LoVo (cell line): ENCODE data around the gene MAP6.
A peak's percentile ranks its signal among the peaks of the same experiment; 100 is the strongest.
"Not testable (repeated sequence)": the region's sequence is repeated elsewhere in the genome, so short reads cannot be mapped to it uniquely, and the experiment has no call there.

Experiments
- DNase-seq: peaks from one replicate; pipeline ENCODE4 v3.0.0-alpha.2; 2016; ENCODE audit warnings: low spot score

Gene MAP6

GRCh38 chr11:75668451-75669297 is at the start of gene MAP6:
Gene MAP6 (minus strand): TSS chr11:75669038. CDS start chr11:75668369, 669 bp downstream.
- no peak for DNase-seq

- DNase-seq = no peak
Measured at GRCh38 chr11:75717608-75718418, 49.0 kb upstream of the MAP6 start, which contains the start of gene MOGAT2. Gene MOGAT2 (plus strand): TSS chr11:75717838. CDS start chr11:75717889, 51 bp downstream.

- DNase-seq = no peak
Measured at GRCh38 chr11:75716659-75717058, 47.8 kb upstream of the MAP6 start.

GRCh38 chr11:75715688-75716087 is 46.9 kb upstream of the MAP6 start:
- DNase-seq = no peak

- no peak for DNase-seq
Measured at GRCh38 chr11:75714211-75714610, 45.4 kb upstream of the MAP6 start.

GRCh38 chr11:75706260-75706729 is 37.5 kb upstream of the MAP6 start:
- peak; percentile 85 for DNase-seq

GRCh38 chr11:75705541-75705940 is 36.7 kb upstream of the MAP6 start:
- DNase-seq = no peak

- no peak for DNase-seq
Measured at GRCh38 chr11:75703695-75704237, 34.9 kb upstream of the MAP6 start.

GRCh38 chr11:75700940-75701339 is 32.1 kb upstream of the MAP6 start:
- no peak for DNase-seq

- peak; percentile 19 for DNase-seq
Measured at GRCh38 chr11:75697906-75698581, 29.2 kb upstream of the MAP6 start.

GRCh38 chr11:75691804-75692203 is 23.0 kb upstream of the MAP6 start:
- DNase-seq = no peak

GRCh38 chr11:75689863-75690609 is 21.2 kb upstream of the MAP6 start:
- no peak for DNase-seq

GRCh38 chr11:75683856-75684255 is 15.0 kb upstream of the MAP6 start:
- not testable (repeated sequence) for DNase-seq

GRCh38 chr11:75679566-75679965 is 10.7 kb upstream of the MAP6 start:
- no peak for DNase-seq

- no peak for DNase-seq
Measured at GRCh38 chr11:75678620-75679259, 9.9 kb upstream of the MAP6 start.

GRCh38 chr11:75677909-75678308 is 9.1 kb upstream of the MAP6 start:
- no peak for DNase-seq

GRCh38 chr11:75677275-75677674 is 8.4 kb upstream of the MAP6 start:
- no peak for DNase-seq

- no peak for DNase-seq
Measured at GRCh38 chr11:75673977-75674582, 5.2 kb upstream of the MAP6 start.

- no peak for DNase-seq
Measured at GRCh38 chr11:75667831-75668450, 897 bp downstream of the MAP6 start.
